Transverse colon (tissue), 4 donors: ENCODE data around the gene CCDC137.

Experiments
- POLR2AphosphoS5 ChIP-seq, 3 donors: sonication (generic); formaldehyde crosslinking; IDR thresholded peaks; one replicate each; pipeline ENCODE4 v1.6.1; 2016; ENCODE audit warnings: antibody characterized with exemption in 3 of 3
- TF ChIP-seq, protein P1 (sequence below), 5 experiments: fragments of 200-600 bp in 3 of 5; fragments of 450-650 bp in 2 of 5; sonication (generic) in 3 of 5; IDR thresholded peaks; 1 replicate in 2 of 5; 2 replicates in 3 of 5; pipeline ENCODE4 v1.5.1; 2016 to 2017; ENCODE audit warnings: antibody characterized with exemption in 5 of 5, inconsistent platforms in 3 of 5, mild to moderate bottlenecking in 2 of 5, moderate library complexity in 1 of 5

GRCh38 chr17:81708739-81709185 is 42.2 kb downstream of the CCDC137 start:
- TF ChIP-seq POLR2AphosphoS5 (IDR thresholded peaks at IDR 0.05): no peak
- TF ChIP-seq, protein P1, sequence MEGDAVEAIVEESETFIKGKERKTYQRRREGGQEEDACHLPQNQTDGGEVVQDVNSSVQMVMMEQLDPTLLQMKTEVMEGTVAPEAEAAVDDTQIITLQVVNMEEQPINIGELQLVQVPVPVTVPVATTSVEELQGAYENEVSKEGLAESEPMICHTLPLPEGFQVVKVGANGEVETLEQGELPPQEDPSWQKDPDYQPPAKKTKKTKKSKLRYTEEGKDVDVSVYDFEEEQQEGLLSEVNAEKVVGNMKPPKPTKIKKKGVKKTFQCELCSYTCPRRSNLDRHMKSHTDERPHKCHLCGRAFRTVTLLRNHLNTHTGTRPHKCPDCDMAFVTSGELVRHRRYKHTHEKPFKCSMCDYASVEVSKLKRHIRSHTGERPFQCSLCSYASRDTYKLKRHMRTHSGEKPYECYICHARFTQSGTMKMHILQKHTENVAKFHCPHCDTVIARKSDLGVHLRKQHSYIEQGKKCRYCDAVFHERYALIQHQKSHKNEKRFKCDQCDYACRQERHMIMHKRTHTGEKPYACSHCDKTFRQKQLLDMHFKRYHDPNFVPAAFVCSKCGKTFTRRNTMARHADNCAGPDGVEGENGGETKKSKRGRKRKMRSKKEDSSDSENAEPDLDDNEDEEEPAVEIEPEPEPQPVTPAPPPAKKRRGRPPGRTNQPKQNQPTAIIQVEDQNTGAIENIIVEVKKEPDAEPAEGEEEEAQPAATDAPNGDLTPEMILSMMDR (IDR thresholded peaks at IDR 0.05): no peak
